Stimulated activated CD8-positive, alpha-beta memory T cell treated with anti-CD3 and anti-CD28 coated beads, Interleukin-7, amount 100 ng/mL, for 4 hours (primary cell): ENCODE measurements around the gene MAGEF1.

Experiments used
- DNase-seq, 2 donors: peaks; one replicate each; pipeline ENCODE4 v3.0.0-alpha.2; 2020; ENCODE audit warnings: low read depth in 2 of 2

MAGEF1 gene

GRCh38 chr3:184725176-184725719 lies 13.4 kb upstream of the MAGEF1 start:
- no peak for DNase-seq

- no peak for DNase-seq
Observed at GRCh38 chr3:184724699-184725098, 12.8 kb upstream of the MAGEF1 start.

GRCh38 chr3:184719709-184720108 lies 7.8 kb upstream of the MAGEF1 start:
- DNase-seq = no peak

- DNase-seq = no peak
Observed at GRCh38 chr3:184718431-184718830, 6.6 kb upstream of the MAGEF1 start.

GRCh38 chr3:184717399-184717983 lies 5.6 kb upstream of the MAGEF1 start:
- no peak for DNase-seq

GRCh38 chr3:184716622-184717398 lies 4.9 kb upstream of the MAGEF1 start:
- DNase-seq = no peak

GRCh38 chr3:184715943-184716621 lies 4.2 kb upstream of the MAGEF1 start:
- no peak for DNase-seq

GRCh38 chr3:184713521-184713920 lies 1.7 kb upstream of the MAGEF1 start:
- DNase-seq = no peak

- DNase-seq = no peak
Observed at GRCh38 chr3:184713040-184713355, 1.1 kb upstream of the MAGEF1 start.

GRCh38 chr3:184712248-184713039 lies 580 bp upstream of the MAGEF1 start:
- DNase-seq = no peak

GRCh38 chr3:184710870-184711492 lies 883 bp downstream of the MAGEF1 start:
- DNase-seq = no peak

GRCh38 chr3:184703657-184704056 lies 8.2 kb downstream of the MAGEF1 start:
- no peak for DNase-seq

GRCh38 chr3:184700759-184701158 lies 11.1 kb downstream of the MAGEF1 start:
- DNase-seq = no peak

- no peak for DNase-seq
Observed at GRCh38 chr3:184697845-184698244, 14.0 kb downstream of the MAGEF1 start.

GRCh38 chr3:184696697-184697096 lies 15.2 kb downstream of the MAGEF1 start:
- no peak for DNase-seq

GRCh38 chr3:184694716-184695115 lies 17.1 kb downstream of the MAGEF1 start:
- DNase-seq = no peak

- DNase-seq = no peak
Observed at GRCh38 chr3:184694133-184694665, 17.7 kb downstream of the MAGEF1 start.

GRCh38 chr3:184693011-184693975 lies 18.6 kb downstream of the MAGEF1 start:
- no peak for DNase-seq

GRCh38 chr3:184691397-184692231 lies 20.2 kb downstream of the MAGEF1 start:
- no peak for DNase-seq
